Left colon (tissue), 2 donors: ENCODE measurements around the gene PITPNB. TPM values are rescaled to one million over a fixed set of nuclear protein-coding genes. Genes with fewer than 3 reads are reported as not detected.

ENCODE experiments used
- ATAC-seq: fragments of 200-7000 bp; cut with Tn5 transposase; one replicate; pipeline ENCODE4 v1.9.1; 2020; ENCODE audit warnings: mild to moderate bottlenecking, moderate library complexity
- DNase-seq, 2 donors: peaks; one replicate each; pipeline ENCODE4 v3.0.0-alpha.2; 2020
- intact Hi-C, 2 donors: fragments of 100-400 bp; cut with DNase I in 1 of 2; cut with micrococcal nuclease in 1 of 2; formaldehyde crosslinking; loops; one replicate each; pipeline versions ENCODE4 v1.11.2 to v1.14.0; 2022; cut with DNase I, micrococcal nuclease
- total RNA-seq, 2 donors: library from RNA; stranded (reverse); fragmentation: NEBNext Ultra II Directional; extraction: Animal tissue kit (Norgen Biotek cat#: 25700); gene quantifications; one replicate each; pipeline ENCODE4 v1.2.1, GENCODE V29; 2021
- donor health status: DM: no; HTN: no; CAD: no.
- donor health status: DM: yes; HTN: yes; CAD: no.

Gene PITPNB
- total RNA-seq, 2 donors from 2014 or later = 44.4 to 46.7 TPM

- ATAC-seq (peak; percentile 54), DNase-seq (peak in 1 of 2 donors; percentile 32)
- intact Hi-C loops = loop anchor here in 1 of 2 donors (2.0 kb wide), 1 partner anchor 123 kb away; no protein-coding TSS in a partner anchor
Observed at GRCh38 chr22:27885977-27886842, 32.8 kb downstream of the PITPNB start.

GRCh38 chr22:27883656-27884350, 35.3 kb downstream of the PITPNB start:
- intact Hi-C loops = no loop called here
- no peak for DNase-seq
- no peak for ATAC-seq

- intact Hi-C loops = no loop called here
- ATAC-seq = no peak
- no peak for DNase-seq
Observed at GRCh38 chr22:27882507-27883290, 36.4 kb downstream of the PITPNB start.

DNA sequence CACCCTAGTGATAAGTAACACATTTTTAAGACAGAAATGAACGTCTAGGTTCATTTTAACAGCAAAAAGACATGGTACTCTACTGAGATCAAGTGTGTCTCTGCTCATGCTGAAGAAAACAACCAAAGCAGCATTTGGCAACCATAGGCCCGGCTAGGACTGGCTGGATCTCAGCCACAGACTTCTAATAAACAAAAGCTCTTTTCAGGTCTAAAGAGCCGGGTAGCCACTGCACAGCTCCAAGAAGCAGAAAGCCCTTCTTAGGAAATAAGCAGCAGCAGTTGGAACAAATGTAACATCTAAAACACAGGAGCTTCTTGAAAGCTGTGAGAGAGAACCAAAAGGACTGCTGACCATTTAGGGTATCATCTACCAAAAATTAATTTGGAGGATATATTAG, 37.6 kb downstream of the PITPNB start:
- DNase-seq = peak in 1 of 2 donors; percentile 23
- intact Hi-C loops = no loop called here
- peak; percentile 30 for ATAC-seq

DNA sequence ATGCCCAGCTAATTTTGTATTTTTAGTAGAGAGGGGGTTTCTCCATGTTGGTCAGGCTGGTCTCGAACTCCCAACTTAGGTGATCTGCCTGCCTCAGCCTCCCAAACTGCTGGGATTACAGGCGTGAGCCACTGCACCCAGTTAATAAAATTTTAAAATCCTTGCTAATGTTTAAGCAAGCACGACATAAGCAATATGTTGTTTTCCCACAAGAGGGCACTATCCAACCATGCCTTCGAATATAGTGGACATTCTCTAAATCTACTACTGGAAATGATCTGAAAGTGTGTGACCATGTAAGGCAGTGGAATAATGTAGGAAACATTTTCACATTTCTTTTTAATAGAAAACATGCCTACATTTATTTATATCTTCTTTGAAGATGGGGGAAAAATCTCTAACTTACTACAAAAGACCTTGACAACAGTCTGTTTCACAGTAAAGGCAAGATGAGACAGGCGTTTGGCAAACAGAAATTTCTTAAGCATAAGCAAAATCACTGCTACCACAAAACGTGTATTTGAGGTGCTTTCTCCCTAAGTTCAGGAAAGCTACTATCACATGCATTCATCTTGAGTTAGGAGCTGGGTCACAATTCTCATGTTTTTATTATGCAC, 38.2 kb downstream of the PITPNB start:
- DNase-seq (no peak), ATAC-seq (peak; percentile 80)
- intact Hi-C loops = no loop called here

GRCh38 chr22:27879923-27880322, 39.1 kb downstream of the PITPNB start:
- ATAC-seq (peak; percentile 64), DNase-seq (no peak)
- intact Hi-C loops = no loop called here

GRCh38 chr22:27878541-27878940, 40.5 kb downstream of the PITPNB start:
- DNase-seq (no peak), ATAC-seq (no peak)
- intact Hi-C loops = no loop called here

DNA sequence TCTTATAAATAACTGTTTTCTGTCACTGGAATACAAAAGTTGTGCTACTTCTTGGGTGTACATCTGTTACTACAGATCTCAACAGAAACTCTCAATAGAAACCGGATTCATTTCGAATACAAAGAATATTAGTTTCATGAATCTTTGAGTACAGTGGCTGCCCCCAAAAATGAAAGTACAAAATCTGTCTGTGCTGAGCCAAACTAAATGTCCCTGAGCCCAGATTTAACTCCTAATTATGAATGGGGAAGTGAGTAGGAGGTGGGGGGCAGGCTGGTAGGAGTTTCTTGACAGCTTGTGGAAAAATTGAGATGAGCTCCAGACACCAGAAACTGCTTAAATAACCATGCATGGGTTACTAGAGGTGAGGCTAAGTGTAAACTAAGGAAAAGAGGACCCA, 41.6 kb downstream of the PITPNB start:
- no peak for DNase-seq
- intact Hi-C loops = no loop called here
- ATAC-seq = no peak

DNA sequence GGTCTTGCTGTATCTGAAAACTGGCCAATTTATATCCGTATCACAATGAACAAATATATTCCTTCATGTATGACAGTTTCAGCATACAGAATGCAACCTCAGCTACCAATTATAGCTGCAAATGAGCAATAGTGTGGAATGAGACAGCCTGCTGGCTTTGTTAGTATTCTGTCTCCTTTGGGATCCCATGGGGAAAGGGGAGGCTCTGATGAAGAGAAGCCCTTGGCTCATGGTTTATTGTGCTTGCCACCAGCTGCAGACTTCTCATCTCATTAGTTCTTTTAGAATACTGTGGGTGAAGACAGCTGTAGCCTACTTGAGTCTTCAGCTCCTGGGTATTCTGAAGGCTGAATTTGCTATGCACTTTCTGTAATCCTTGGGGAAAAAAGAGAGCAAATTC, 42.4 kb downstream of the PITPNB start:
- DNase-seq (no peak), ATAC-seq (no peak)
- intact Hi-C loops = no loop called here

DNA sequence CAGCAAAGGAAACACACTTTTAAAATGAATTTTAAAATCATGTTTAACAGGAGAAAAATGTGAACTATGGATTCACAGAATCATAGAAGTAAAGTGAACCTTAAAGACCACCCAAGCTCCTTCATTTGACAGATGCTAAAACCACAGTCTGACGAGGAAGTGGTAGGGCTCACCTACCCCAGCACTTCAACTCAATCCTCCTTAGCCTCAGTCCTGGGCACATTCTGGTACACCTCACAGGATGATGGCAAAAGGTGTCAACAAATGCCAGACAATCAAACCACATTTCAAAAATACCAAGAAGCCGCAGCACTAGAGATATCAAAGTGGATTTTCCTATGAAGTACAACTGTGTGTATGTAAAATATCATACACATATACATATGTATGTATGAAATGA, 43.1 kb downstream of the PITPNB start:
- ATAC-seq (no peak), DNase-seq (no peak)
- intact Hi-C loops = no loop called here

- DNase-seq (no peak), ATAC-seq (no peak)
- intact Hi-C loops = no loop called here
Observed at GRCh38 chr22:27874764-27875163, 44.3 kb downstream of the PITPNB start.

- ATAC-seq = no peak
- intact Hi-C loops = no loop called here
- DNase-seq = no peak
Observed at GRCh38 chr22:27874185-27874584, 44.9 kb downstream of the PITPNB start.

GRCh38 chr22:27873472-27873871, 45.6 kb downstream of the PITPNB start:
- no peak for ATAC-seq
- no peak for DNase-seq
- intact Hi-C loops = no loop called here

- intact Hi-C loops = no loop called here
- DNase-seq = no peak
- no peak for ATAC-seq
Observed at GRCh38 chr22:27872488-27872887, 46.6 kb downstream of the PITPNB start.

DNA sequence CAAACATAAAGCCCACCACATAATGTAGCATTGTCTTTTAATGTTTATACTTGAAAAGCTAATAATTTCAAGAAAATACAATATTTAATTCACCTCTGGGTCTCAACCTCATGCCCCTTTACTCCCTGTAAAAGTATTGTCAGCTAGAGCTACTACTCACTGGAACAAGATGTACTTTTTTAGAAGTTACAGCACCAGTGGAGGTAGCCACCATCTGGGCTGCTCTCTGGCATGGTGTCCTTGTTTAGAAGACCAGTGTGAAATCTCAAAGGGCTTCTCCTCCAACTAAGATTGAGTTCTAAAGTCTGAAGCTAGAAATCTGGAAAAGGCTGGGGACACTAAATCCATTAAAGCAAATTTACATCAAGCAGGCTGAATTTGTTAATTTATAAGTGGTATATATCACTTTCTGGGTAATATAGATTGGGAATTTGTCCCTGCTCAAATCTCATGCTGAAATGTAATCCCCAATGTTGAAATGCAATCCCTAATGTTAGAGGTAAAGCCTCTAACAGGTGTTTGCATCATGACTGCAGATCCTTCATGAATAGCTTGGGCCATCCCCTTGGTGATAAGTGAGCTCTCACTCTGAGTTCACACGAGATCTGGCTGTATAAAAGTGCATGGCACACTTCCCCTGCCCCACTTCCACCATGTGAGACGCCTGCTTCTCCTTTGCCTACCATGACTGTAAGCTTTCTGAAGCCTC, 47.6 kb downstream of the PITPNB start:
- no peak for ATAC-seq
- intact Hi-C loops = no loop called here
- DNase-seq = no peak

GRCh38 chr22:27870234-27871191, 48.5 kb downstream of the PITPNB start:
- DNase-seq (no peak), ATAC-seq (peak; percentile 80)
- intact Hi-C loops = no loop called here

- DNase-seq (no peak), ATAC-seq (peak; percentile 54)
- intact Hi-C loops = no loop called here
Observed at GRCh38 chr22:27868732-27869282, 50.2 kb downstream of the PITPNB start.
